Neural cell (in vitro differentiated cells): ENCODE data around the gene IP6K3. TPM values are rescaled to one million over a fixed set of nuclear protein-coding genes. Genes with fewer than 3 reads are reported as not detected.

ENCODE experiments used
- H2AFZ ChIP-seq: fragments of 200-600, 300-800 bp; sonication (generic), shearing (Covaris generic); 2 replicates; pipeline ENCODE4 v1.6.0; 2014; ENCODE audit warnings: low read depth, mild to moderate bottlenecking, antibody characterized with exemption, low read length, moderate library complexity
- H3F3A ChIP-seq: fragments of 200-600 bp; shearing (Covaris generic); 2 replicates; pipeline ENCODE4 v1.6.1; 2016; ENCODE audit warnings: mild to moderate bottlenecking, moderate library complexity, mixed read lengths, antibody characterized with exemption, low read length; ENCODE audit not compliant: insufficient read depth, poor library complexity, severe bottlenecking
- H3K27ac ChIP-seq: fragments of 200-600, 300-800 bp; sonication (generic), shearing (Covaris generic); 2 replicates; pipeline ENCODE4 v1.5.1; 2014; ENCODE audit warnings: mild to moderate bottlenecking, low read length, moderate library complexity
- H3K27me3 ChIP-seq: fragments of 300-800, 200-600 bp; sonication (generic), shearing (Covaris generic); 2 replicates; pipeline ENCODE4 v1.6.0; 2014; ENCODE audit warnings: mild to moderate bottlenecking, low read depth, low read length, moderate library complexity; ENCODE audit not compliant: insufficient read depth
- H3K36me3 ChIP-seq: fragments of 300-800, 200-600 bp; sonication (generic), shearing (Covaris generic); 2 replicates; pipeline ENCODE4 v1.5.1; 2014; ENCODE audit warnings: mild to moderate bottlenecking, antibody characterized with exemption, low read length, moderate library complexity; ENCODE audit not compliant: insufficient read depth
- H3K4me2 ChIP-seq: fragments of 300-800, 200-600 bp; sonication (generic), shearing (Covaris generic); 2 replicates; pipeline ENCODE4 v1.6.0; 2014; ENCODE audit warnings: mild to moderate bottlenecking, low read length
- H3K4me3 ChIP-seq: fragments of 300-800, 200-600 bp; sonication (generic), shearing (Covaris generic); 2 replicates; pipeline ENCODE4 v1.5.1; 2014; ENCODE audit warnings: mild to moderate bottlenecking, low read length, moderate library complexity
- H3K79me2 ChIP-seq: fragments of 200-600 bp; shearing (Covaris generic); replicated peaks from 2 replicates; pipeline ENCODE4 v1.6.0; 2014; ENCODE audit warnings: mild to moderate bottlenecking, low read length, moderate library complexity; ENCODE audit not compliant: insufficient read depth
- H3K9ac ChIP-seq: fragments of 300-800, 200-600 bp; sonication (generic), shearing (Covaris generic); 2 replicates; pipeline ENCODE4 v1.6.1; 2016; ENCODE audit warnings: mild to moderate bottlenecking, low read length, mixed read lengths
- H3K9me2 ChIP-seq: fragments of 200-600 bp; shearing (Covaris generic); 2 replicates; pipeline ENCODE4 v1.6.1; 2016; ENCODE audit warnings: mild to moderate bottlenecking, low read length, mixed read lengths; ENCODE audit not compliant: insufficient read depth
- H3K9me3 ChIP-seq: fragments of 200-600, 300-800 bp; sonication (generic), shearing (Covaris generic); 2 replicates; pipeline ENCODE4 v1.6.1; 2016; ENCODE audit warnings: mild to moderate bottlenecking, mixed run types, low read length, moderate library complexity, mixed read lengths
- H4K20me1 ChIP-seq: fragments of 200-600 bp; shearing (Covaris generic); 2 replicates; pipeline ENCODE4 v1.6.1; 2016; ENCODE audit warnings: mild to moderate bottlenecking, mixed run types; ENCODE audit not compliant: insufficient read depth
- EP300 ChIP-seq: fragments of 450-650 bp; conservative IDR thresholded peaks from 2 replicates; pipeline ENCODE4 v1.6.1; 2014; ENCODE audit warnings: antibody characterized with exemption, mild to moderate bottlenecking, moderate library complexity; ENCODE audit not compliant: poor library complexity, severe bottlenecking
- EZH2 ChIP-seq: fragments of 200-600, 300-800 bp; shearing (Covaris generic), sonication (generic); IDR thresholded peaks from 2 replicates; pipeline ENCODE4 v1.6.1; 2014; ENCODE audit warnings: antibody characterized with exemption, low read length, borderline replicate concordance, mild to moderate bottlenecking; ENCODE audit not compliant: insufficient read depth, poor library complexity, severe bottlenecking
- MXI1 ChIP-seq: fragments of 450-650 bp; conservative IDR thresholded peaks from 2 replicates; pipeline ENCODE4 v1.6.1; 2014; ENCODE audit warnings: antibody characterized with exemption, mild to moderate bottlenecking; ENCODE audit not compliant: poor library complexity, severe bottlenecking
- POLR2AphosphoS5 ChIP-seq: IDR thresholded peaks from 2 replicates; pipeline ENCODE4 v1.6.1; 2012
- RAD21 ChIP-seq: fragments of 450-650 bp; conservative IDR thresholded peaks from 2 replicates; pipeline ENCODE4 v1.6.1; 2014; ENCODE audit warnings: antibody characterized with exemption, mild to moderate bottlenecking, moderate library complexity
- SMC3 ChIP-seq: fragments of 450-650 bp; conservative IDR thresholded peaks from 2 replicates; pipeline ENCODE4 v1.6.1; 2014; ENCODE audit warnings: antibody characterized with exemption, mild to moderate bottlenecking, moderate library complexity; ENCODE audit not compliant: poor library complexity
- TAF1 ChIP-seq: IDR thresholded peaks from 2 replicates; pipeline ENCODE4 v1.6.1; 2012; ENCODE audit warnings: low read depth
- polyA plus RNA-seq: library from polyadenylated mRNA; depleted of rRNA; stranded (reverse); fragments of >200 nt; gene quantifications from 2 replicates; pipeline ENCODE4 v1.2.3, GENCODE V29; 2014
- TF ChIP-seq, protein P1 (sequence below): IDR thresholded peaks from 2 replicates; pipeline ENCODE4 v1.6.1; 2012; ENCODE audit warnings: borderline replicate concordance
- TF ChIP-seq, protein P2 (sequence below): fragments of 450-650 bp; IDR thresholded peaks from 2 replicates; pipeline ENCODE4 v1.5.1; 2014; ENCODE audit warnings: antibody characterized with exemption, mild to moderate bottlenecking, moderate library complexity; ENCODE audit not compliant: poor library complexity, severe bottlenecking

The IP6K3 gene
- polyA plus RNA-seq, 1 donor from 2014 or later: not detected

- Histone ChIP-seq H3K9ac (no peak overlapping the region), H3K36me3 (no peaks in the 10 kb centered on the region), H3K27ac (no peak overlapping the region), H4K20me1 (no peaks in the 10 kb centered on the region), H3K9me2 (no peaks in the 10 kb centered on the region), H3K27me3 (no peaks in the 10 kb centered on the region), H3K4me3 (no peak overlapping the region), H3K9me3 (no peaks in the 10 kb centered on the region), H2AFZ (no peak overlapping the region), H3K79me2 (no peaks in the 10 kb centered on the region), H3F3A (no peaks in the 10 kb centered on the region), H3K4me2 (no peak overlapping the region)
- TF ChIP-seq TAF1 (no peak), SMC3 (no peak), POLR2AphosphoS5 (no peak), EP300 (no peak), MXI1 (no peak), RAD21 (no peak), EZH2 (no peak)
- TF ChIP-seq, protein P1, sequence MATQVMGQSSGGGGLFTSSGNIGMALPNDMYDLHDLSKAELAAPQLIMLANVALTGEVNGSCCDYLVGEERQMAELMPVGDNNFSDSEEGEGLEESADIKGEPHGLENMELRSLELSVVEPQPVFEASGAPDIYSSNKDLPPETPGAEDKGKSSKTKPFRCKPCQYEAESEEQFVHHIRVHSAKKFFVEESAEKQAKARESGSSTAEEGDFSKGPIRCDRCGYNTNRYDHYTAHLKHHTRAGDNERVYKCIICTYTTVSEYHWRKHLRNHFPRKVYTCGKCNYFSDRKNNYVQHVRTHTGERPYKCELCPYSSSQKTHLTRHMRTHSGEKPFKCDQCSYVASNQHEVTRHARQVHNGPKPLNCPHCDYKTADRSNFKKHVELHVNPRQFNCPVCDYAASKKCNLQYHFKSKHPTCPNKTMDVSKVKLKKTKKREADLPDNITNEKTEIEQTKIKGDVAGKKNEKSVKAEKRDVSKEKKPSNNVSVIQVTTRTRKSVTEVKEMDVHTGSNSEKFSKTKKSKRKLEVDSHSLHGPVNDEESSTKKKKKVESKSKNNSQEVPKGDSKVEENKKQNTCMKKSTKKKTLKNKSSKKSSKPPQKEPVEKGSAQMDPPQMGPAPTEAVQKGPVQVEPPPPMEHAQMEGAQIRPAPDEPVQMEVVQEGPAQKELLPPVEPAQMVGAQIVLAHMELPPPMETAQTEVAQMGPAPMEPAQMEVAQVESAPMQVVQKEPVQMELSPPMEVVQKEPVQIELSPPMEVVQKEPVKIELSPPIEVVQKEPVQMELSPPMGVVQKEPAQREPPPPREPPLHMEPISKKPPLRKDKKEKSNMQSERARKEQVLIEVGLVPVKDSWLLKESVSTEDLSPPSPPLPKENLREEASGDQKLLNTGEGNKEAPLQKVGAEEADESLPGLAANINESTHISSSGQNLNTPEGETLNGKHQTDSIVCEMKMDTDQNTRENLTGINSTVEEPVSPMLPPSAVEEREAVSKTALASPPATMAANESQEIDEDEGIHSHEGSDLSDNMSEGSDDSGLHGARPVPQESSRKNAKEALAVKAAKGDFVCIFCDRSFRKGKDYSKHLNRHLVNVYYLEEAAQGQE: no peak
- TF ChIP-seq, protein P2, sequence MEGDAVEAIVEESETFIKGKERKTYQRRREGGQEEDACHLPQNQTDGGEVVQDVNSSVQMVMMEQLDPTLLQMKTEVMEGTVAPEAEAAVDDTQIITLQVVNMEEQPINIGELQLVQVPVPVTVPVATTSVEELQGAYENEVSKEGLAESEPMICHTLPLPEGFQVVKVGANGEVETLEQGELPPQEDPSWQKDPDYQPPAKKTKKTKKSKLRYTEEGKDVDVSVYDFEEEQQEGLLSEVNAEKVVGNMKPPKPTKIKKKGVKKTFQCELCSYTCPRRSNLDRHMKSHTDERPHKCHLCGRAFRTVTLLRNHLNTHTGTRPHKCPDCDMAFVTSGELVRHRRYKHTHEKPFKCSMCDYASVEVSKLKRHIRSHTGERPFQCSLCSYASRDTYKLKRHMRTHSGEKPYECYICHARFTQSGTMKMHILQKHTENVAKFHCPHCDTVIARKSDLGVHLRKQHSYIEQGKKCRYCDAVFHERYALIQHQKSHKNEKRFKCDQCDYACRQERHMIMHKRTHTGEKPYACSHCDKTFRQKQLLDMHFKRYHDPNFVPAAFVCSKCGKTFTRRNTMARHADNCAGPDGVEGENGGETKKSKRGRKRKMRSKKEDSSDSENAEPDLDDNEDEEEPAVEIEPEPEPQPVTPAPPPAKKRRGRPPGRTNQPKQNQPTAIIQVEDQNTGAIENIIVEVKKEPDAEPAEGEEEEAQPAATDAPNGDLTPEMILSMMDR: no peak
Measured at GRCh38 chr6:33692760-33693158, 53.9 kb downstream of the IP6K3 start.

- Histone ChIP-seq H3K9me2 (no peaks in the 10 kb centered on the region), H3K79me2 (no peaks in the 10 kb centered on the region), H3K27me3 (no peaks in the 10 kb centered on the region), H3F3A (no peaks in the 10 kb centered on the region), H3K27ac (no peak overlapping the region), H2AFZ (no peak overlapping the region), H3K9me3 (no peaks in the 10 kb centered on the region), H3K9ac (no peak overlapping the region), H3K36me3 (no peaks in the 10 kb centered on the region), H3K4me3 (no peak overlapping the region), H3K4me2 (no peak overlapping the region), H4K20me1 (no peaks in the 10 kb centered on the region)
- TF ChIP-seq TAF1: no peak
- TF ChIP-seq, protein P2: no peak
- no peak for TF ChIP-seq EP300
- no peak for TF ChIP-seq EZH2
- no peak for TF ChIP-seq RAD21
- TF ChIP-seq, protein P1: no peak
- TF ChIP-seq MXI1: no peak
- TF ChIP-seq POLR2AphosphoS5: no peak
- TF ChIP-seq SMC3: no peak
Measured at GRCh38 chr6:33692078-33692759, 54.5 kb downstream of the IP6K3 start.
